Liver (tissue), 9 donors: ENCODE data around the gene FUOM. TPM values are rescaled to one million over a fixed set of nuclear protein-coding genes. Genes with fewer than 3 reads are reported as not detected.

Source experiments
- DNase-seq: peaks from one replicate; pipeline ENCODE4 v3.0.0-alpha.2; 2017; ENCODE audit warnings: low spot score
- H3K27ac ChIP-seq, 2 donors: one replicate each; pipeline ENCODE4 v1.7.0; 2013; ENCODE audit warnings: inconsistent platforms in 2 of 2, low read length in 2 of 2, control low read depth in 1 of 2, low read depth in 1 of 2, mild to moderate bottlenecking in 1 of 2
- H3K27me3 ChIP-seq, 4 donors: one replicate each; pipeline versions ENCODE4 v1.6.1 to v1.7.0; 2013; ENCODE audit warnings: low read length in 3 of 4, inconsistent platforms in 1 of 4, mild to moderate bottlenecking in 1 of 4, moderate library complexity in 1 of 4; ENCODE audit not compliant: control insufficient read depth in 4 of 4, insufficient read depth in 4 of 4
- H3K36me3 ChIP-seq, 4 donors: one replicate each; pipeline versions ENCODE4 v1.6.1 to v1.7.0; 2013; ENCODE audit warnings: low read length in 3 of 4, mild to moderate bottlenecking in 3 of 4, low read depth in 1 of 4, moderate library complexity in 1 of 4; ENCODE audit not compliant: control insufficient read depth in 4 of 4, insufficient read depth in 3 of 4
- H3K4me1 ChIP-seq, 4 donors: one replicate each; pipeline versions ENCODE4 v1.6.1 to v1.7.0; 2013; ENCODE audit warnings: low read length in 3 of 4, mild to moderate bottlenecking in 3 of 4, moderate library complexity in 1 of 4; ENCODE audit not compliant: control insufficient read depth in 4 of 4, insufficient read depth in 4 of 4
- H3K4me3 ChIP-seq, 3 donors: one replicate each; pipeline versions ENCODE4 v1.6.1 to v1.7.0; 2013; ENCODE audit warnings: low read length in 3 of 3, control low read depth in 1 of 3, low read depth in 1 of 3, mild to moderate bottlenecking in 1 of 3
- H3K9ac ChIP-seq, 2 donors: one replicate each; pipeline ENCODE4 v1.7.0; 2013; ENCODE audit warnings: low read length in 2 of 2, mild to moderate bottlenecking in 2 of 2, moderate library complexity in 2 of 2, control low read depth in 1 of 2, low read depth in 1 of 2
- H3K9me3 ChIP-seq, 4 donors: one replicate each; pipeline versions ENCODE4 v1.6.1 to v1.7.0; 2013; ENCODE audit warnings: low read length in 3 of 4; ENCODE audit not compliant: control insufficient read depth in 4 of 4
- EGR1 ChIP-seq, 2 donors: IDR thresholded peaks; 2 replicates each; pipeline ENCODE4 v1.6.1; 2016 to 2018; ENCODE audit warnings: antibody characterized with exemption in 2 of 2, low read depth in 2 of 2
- FOXA1 ChIP-seq: IDR thresholded peaks from 2 replicates; pipeline ENCODE4 v1.6.1; 2016; ENCODE audit warnings: antibody characterized with exemption
- FOXA2 ChIP-seq: IDR thresholded peaks from 2 replicates; pipeline ENCODE4 v1.6.1; 2016; ENCODE audit warnings: antibody characterized with exemption
- GABPA ChIP-seq, 2 donors: IDR thresholded peaks in 1 of 2; conservative IDR thresholded peaks in 1 of 2; 2 replicates each; pipeline ENCODE4 v1.6.1; 2016; ENCODE audit warnings: antibody characterized with exemption in 2 of 2, mild to moderate bottlenecking in 1 of 2, moderate library complexity in 1 of 2
- HNF4A ChIP-seq, 2 donors: conservative IDR thresholded peaks; 2 replicates each; pipeline ENCODE4 v1.6.1; 2016; ENCODE audit warnings: antibody characterized with exemption in 2 of 2, mild to moderate bottlenecking in 2 of 2
- HNF4G ChIP-seq: IDR thresholded peaks from 2 replicates; pipeline ENCODE4 v1.6.1; 2016; ENCODE audit warnings: antibody characterized with exemption
- JUND ChIP-seq, 2 donors: IDR thresholded peaks; 2 replicates each; pipeline ENCODE4 v1.6.1; 2016; ENCODE audit warnings: antibody characterized with exemption in 2 of 2
- NR2F2 ChIP-seq: IDR thresholded peaks from 2 replicates; pipeline ENCODE4 v1.6.1; 2016; ENCODE audit warnings: antibody characterized with exemption
- RAD21 ChIP-seq, 2 donors: IDR thresholded peaks; 2 replicates each; pipeline ENCODE4 v1.6.1; 2016; ENCODE audit warnings: antibody characterized with exemption in 2 of 2, mild to moderate bottlenecking in 2 of 2
- SP1 ChIP-seq: IDR thresholded peaks from 2 replicates; pipeline ENCODE4 v1.6.1; 2018; ENCODE audit warnings: antibody characterized with exemption, mild to moderate bottlenecking
- TAF1 ChIP-seq: conservative IDR thresholded peaks from 2 replicates; pipeline ENCODE4 v1.6.1; 2016; ENCODE audit warnings: antibody characterized with exemption, mild to moderate bottlenecking
- YY1 ChIP-seq: IDR thresholded peaks from 2 replicates; pipeline ENCODE4 v1.6.1; 2016; ENCODE audit warnings: antibody characterized with exemption, mild to moderate bottlenecking
- WGBS: extraction: QIAGEN DNeasy Blood & Tissue Kit; methylation state at CpG from one replicate; pipeline ENCODE4 v1.1.7; 2013; 5-methylcytosine and 5-hydroxymethylcytosine counted together
- polyA plus RNA-seq, 2 donors: library from polyadenylated mRNA; stranded (reverse) in 1 of 2; unstranded in 1 of 2; fragments of 200-250 nt in 1 of 2; fragments of >200 nt in 1 of 2; fragmentation: Nextera tagmentation in 1 of 2; extraction: Ambion mirVana in 1 of 2; gene quantifications; one replicate each; pipeline versions ENCODE4 v1.2.1 to v1.2.3, GENCODE V29; 2013 to 2015
- total RNA-seq, 2 donors: library from RNA; depleted of rRNA; stranded (reverse); fragments of >200 nt; gene quantifications; one replicate each; pipeline ENCODE4 v1.2.3, GENCODE V29; 2014
- TF ChIP-seq, protein P1 (sequence below): fragments of 150-350 bp; IDR thresholded peaks from 2 replicates; pipeline ENCODE4 v1.5.1; 2017; ENCODE audit warnings: improper control_type of control experiment, low read depth, low read length; ENCODE audit not compliant: missing input control
- TF ChIP-seq, protein P2 (sequence below): IDR thresholded peaks from 2 replicates; pipeline ENCODE4 v1.6.1; 2016; ENCODE audit warnings: antibody characterized with exemption
- TF ChIP-seq, protein P3 (sequence below): IDR thresholded peaks from 2 replicates; pipeline ENCODE4 v1.6.1; 2016; ENCODE audit warnings: antibody characterized with exemption, mild to moderate bottlenecking
- TF ChIP-seq, protein P4 (sequence below): IDR thresholded peaks from 2 replicates; pipeline ENCODE4 v1.6.1; 2016; ENCODE audit warnings: antibody characterized with exemption
- donor health status: healthy.
- donor health status: healthy.
- donor health status: healthy.
- donor health status: healthy.
- donor health status: healthy.

FUOM gene
- total and polyA plus RNA-seq, 4 donors, result 24.3 to 194 (median 96.0) TPM

DNA sequence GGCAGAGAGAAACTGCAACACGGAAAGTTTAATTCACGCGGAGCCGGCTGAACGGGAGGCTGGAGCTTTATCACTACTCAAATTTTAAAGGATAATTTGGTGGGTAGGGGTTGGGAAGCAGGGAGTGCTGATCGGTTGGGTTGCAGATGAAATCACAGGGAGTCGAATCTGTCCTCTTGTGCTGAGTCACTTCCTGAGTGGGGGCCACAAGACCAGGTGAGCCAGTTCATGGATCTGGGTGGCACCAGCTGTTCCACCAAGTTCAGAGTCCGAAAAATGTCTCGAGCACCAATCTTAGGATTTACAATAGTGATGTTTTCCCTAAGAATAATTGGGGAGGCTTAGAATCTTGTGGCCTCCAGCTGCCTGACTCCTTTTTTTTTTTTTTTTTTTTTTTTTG lies 14.3 kb downstream of the FUOM start:
- TF ChIP-seq YY1, result no peak
- TF ChIP-seq FOXA1, result no peak
- TF ChIP-seq HNF4A (conservative IDR thresholded peaks at IDR 0.05), result no peak
- TF ChIP-seq, protein P1, sequence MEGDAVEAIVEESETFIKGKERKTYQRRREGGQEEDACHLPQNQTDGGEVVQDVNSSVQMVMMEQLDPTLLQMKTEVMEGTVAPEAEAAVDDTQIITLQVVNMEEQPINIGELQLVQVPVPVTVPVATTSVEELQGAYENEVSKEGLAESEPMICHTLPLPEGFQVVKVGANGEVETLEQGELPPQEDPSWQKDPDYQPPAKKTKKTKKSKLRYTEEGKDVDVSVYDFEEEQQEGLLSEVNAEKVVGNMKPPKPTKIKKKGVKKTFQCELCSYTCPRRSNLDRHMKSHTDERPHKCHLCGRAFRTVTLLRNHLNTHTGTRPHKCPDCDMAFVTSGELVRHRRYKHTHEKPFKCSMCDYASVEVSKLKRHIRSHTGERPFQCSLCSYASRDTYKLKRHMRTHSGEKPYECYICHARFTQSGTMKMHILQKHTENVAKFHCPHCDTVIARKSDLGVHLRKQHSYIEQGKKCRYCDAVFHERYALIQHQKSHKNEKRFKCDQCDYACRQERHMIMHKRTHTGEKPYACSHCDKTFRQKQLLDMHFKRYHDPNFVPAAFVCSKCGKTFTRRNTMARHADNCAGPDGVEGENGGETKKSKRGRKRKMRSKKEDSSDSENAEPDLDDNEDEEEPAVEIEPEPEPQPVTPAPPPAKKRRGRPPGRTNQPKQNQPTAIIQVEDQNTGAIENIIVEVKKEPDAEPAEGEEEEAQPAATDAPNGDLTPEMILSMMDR, result no peak
- TF ChIP-seq HNF4G, result no peak
- no peak for TF ChIP-seq SP1
- TF ChIP-seq, protein P2, sequence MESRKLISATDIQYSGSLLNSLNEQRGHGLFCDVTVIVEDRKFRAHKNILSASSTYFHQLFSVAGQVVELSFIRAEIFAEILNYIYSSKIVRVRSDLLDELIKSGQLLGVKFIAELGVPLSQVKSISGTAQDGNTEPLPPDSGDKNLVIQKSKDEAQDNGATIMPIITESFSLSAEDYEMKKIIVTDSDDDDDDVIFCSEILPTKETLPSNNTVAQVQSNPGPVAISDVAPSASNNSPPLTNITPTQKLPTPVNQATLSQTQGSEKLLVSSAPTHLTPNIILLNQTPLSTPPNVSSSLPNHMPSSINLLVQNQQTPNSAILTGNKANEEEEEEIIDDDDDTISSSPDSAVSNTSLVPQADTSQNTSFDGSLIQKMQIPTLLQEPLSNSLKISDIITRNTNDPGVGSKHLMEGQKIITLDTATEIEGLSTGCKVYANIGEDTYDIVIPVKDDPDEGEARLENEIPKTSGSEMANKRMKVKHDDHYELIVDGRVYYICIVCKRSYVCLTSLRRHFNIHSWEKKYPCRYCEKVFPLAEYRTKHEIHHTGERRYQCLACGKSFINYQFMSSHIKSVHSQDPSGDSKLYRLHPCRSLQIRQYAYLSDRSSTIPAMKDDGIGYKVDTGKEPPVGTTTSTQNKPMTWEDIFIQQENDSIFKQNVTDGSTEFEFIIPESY, result no peak
- TF ChIP-seq, protein P3, sequence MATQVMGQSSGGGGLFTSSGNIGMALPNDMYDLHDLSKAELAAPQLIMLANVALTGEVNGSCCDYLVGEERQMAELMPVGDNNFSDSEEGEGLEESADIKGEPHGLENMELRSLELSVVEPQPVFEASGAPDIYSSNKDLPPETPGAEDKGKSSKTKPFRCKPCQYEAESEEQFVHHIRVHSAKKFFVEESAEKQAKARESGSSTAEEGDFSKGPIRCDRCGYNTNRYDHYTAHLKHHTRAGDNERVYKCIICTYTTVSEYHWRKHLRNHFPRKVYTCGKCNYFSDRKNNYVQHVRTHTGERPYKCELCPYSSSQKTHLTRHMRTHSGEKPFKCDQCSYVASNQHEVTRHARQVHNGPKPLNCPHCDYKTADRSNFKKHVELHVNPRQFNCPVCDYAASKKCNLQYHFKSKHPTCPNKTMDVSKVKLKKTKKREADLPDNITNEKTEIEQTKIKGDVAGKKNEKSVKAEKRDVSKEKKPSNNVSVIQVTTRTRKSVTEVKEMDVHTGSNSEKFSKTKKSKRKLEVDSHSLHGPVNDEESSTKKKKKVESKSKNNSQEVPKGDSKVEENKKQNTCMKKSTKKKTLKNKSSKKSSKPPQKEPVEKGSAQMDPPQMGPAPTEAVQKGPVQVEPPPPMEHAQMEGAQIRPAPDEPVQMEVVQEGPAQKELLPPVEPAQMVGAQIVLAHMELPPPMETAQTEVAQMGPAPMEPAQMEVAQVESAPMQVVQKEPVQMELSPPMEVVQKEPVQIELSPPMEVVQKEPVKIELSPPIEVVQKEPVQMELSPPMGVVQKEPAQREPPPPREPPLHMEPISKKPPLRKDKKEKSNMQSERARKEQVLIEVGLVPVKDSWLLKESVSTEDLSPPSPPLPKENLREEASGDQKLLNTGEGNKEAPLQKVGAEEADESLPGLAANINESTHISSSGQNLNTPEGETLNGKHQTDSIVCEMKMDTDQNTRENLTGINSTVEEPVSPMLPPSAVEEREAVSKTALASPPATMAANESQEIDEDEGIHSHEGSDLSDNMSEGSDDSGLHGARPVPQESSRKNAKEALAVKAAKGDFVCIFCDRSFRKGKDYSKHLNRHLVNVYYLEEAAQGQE, result no peak
- no peak for TF ChIP-seq RAD21 (IDR thresholded peaks at IDR 0.05)
- TF ChIP-seq NR2F2, result no peak
- TF ChIP-seq, protein P4, sequence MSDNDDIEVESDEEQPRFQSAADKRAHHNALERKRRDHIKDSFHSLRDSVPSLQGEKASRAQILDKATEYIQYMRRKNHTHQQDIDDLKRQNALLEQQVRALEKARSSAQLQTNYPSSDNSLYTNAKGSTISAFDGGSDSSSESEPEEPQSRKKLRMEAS, result no peak
- TF ChIP-seq EGR1 (IDR thresholded peaks at IDR 0.05; ENCODE audit: low read depth in 2 of 2), result no peak
- no peak for TF ChIP-seq TAF1
- no peak for TF ChIP-seq FOXA2
- TF ChIP-seq JUND (IDR thresholded peaks at IDR 0.05), result no peak
- Histone ChIP-seq H3K27ac (no peak overlapping the region), H3K27me3 (peaks cover 0 to 3% (median under 1%) of the 10 kb centered on the region in 4 donors), H3K4me3 (no peak overlapping the region), H3K4me1 (peaks cover 0 to 21% (median 13%) of the 10 kb centered on the region in 4 donors), H3K9ac (no peak overlapping the region), H3K36me3 (no peaks in the 10 kb centered on the region), H3K9me3 (no peaks in the 10 kb centered on the region)
- WGBS, result 63% methylated on average over 9 of the region's 9 CpGs
- no peak for DNase-seq

DNA sequence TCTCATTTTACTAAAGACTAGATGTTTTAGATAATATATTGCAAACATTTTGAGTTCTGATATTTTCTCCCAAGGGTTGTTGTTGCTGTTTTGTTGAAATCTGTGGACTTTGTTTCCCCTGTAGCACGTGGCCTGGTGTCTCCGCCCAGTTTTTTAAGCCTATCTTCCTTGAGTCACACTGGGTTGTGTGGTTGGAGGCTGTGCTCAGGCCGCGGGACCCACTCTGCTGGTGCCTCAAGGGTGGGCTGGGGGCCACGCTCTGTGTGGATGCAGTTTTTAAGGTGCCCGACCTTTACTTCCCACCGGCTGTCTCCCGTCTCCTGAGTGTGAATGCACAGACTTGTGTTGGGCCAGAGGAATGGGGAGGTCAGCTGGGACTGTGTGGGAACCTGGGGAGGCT lies 14.9 kb downstream of the FUOM start:
- Histone ChIP-seq H3K27me3 (peaks cover 0 to 5% (median 2%) of the 10 kb centered on the region in 4 donors), H3K4me1 (peaks cover 0 to 15% (median 11%) of the 10 kb centered on the region in 4 donors), H3K36me3 (no peaks in the 10 kb centered on the region), H3K4me3 (no peak overlapping the region), H3K9me3 (no peaks in the 10 kb centered on the region), H3K27ac (no peak overlapping the region), H3K9ac (no peak overlapping the region)
- DNase-seq, result no peak
- 74% methylated on average over 8 of the region's 8 CpGs for WGBS
- TF ChIP-seq HNF4G (no peak), NR2F2 (no peak), FOXA2 (no peak), SP1 (no peak), GABPA (IDR thresholded peaks at IDR 0.05 in 1 of 2, conservative IDR thresholded peaks at IDR 0.05 in 1 of 2) (no peak)
- TF ChIP-seq, protein P1, result no peak
- TF ChIP-seq, protein P2, result no peak
- TF ChIP-seq, protein P3, result no peak
